ENCODE measurements around the gene CCDC78.

GRCh38 chr16:676565-676902 lies 49.7 kb downstream of the CCDC78 start:
- TF ChIP-seq CTCF (IDR thresholded peaks at IDR 0.05) (no peak), POLR2A (IDR thresholded peaks at IDR 0.05) (no peak)
